Caco-2 (cell line): Measurements from ENCODE around the gene CGB7. TPM values are rescaled to one million over a fixed set of nuclear protein-coding genes. Genes with fewer than 3 reads are reported as not detected.

Experiments used
- BruUV-seq: library from RNA; stranded (reverse); fragments of 400-500 nt; replicated peaks from 2 replicates; lab custom pipeline; 2021; lab: Mats Ljungman, UMichigan
- CTCF ChIA-PET: fragments of 300-600 bp; sonication (Branson Sonifier 250); formaldehyde crosslinking; loops from one replicate; lab custom pipeline; 2022; ENCODE audit warnings: antibody characterized with exemption; lab: Charles Lee
- POLR2A ChIA-PET: fragments of 300-600 bp; sonication (Branson Sonifier 250); formaldehyde crosslinking; loops from one replicate; lab custom pipeline; 2022; ENCODE audit warnings: antibody characterized with exemption; lab: Charles Lee
- DNase-seq, 2 experiments: peaks; one replicate each; pipeline versions ENCODE4 v3.0.0 to v3.0.0-alpha.2; 2020 to 2022
- H3K27me3 ChIP-seq: replicated peaks from 2 replicates; pipeline ENCODE4 v1.6.0; 2011; ENCODE audit warnings: low read length; ENCODE audit not compliant: control insufficient read depth, insufficient read depth
- H3K36me3 ChIP-seq: 2 replicates; pipeline ENCODE4 v1.5.1; 2011; ENCODE audit warnings: low read length; ENCODE audit not compliant: control insufficient read depth, insufficient read depth
- H3K4me1 ChIP-seq: fragments of 250-450 bp; sonication (Bioruptor Pico); 2 replicates; pipeline ENCODE4 v1.5.1; 2020; ENCODE audit warnings: mild to moderate bottlenecking
- H3K4me3 ChIP-seq: 2 replicates; pipeline ENCODE4 v1.5.1; 2011; ENCODE audit warnings: low read depth, mild to moderate bottlenecking, control low read depth, low read length
- H3K9me3 ChIP-seq: fragments of 250-450 bp; sonication (Bioruptor Pico); 2 replicates; pipeline ENCODE4 v1.5.1; 2020; ENCODE audit warnings: mild to moderate bottlenecking, moderate library complexity
- H3K27ac Mint-ChIP-seq: one replicate; pipeline ENCODE4 v1.8.0; 2022; ENCODE audit warnings: mixed read lengths; ENCODE audit not compliant: unreplicated experiment
- H3K27me3 Mint-ChIP-seq: one replicate; pipeline ENCODE4 v1.8.0; 2022; ENCODE audit warnings: mixed read lengths; ENCODE audit not compliant: insufficient read depth, unreplicated experiment
- H3K36me3 Mint-ChIP-seq: one replicate; pipeline ENCODE4 v1.8.0; 2022; ENCODE audit warnings: mild to moderate bottlenecking, mixed read lengths; ENCODE audit not compliant: insufficient read depth, unreplicated experiment
- H3K4me1 Mint-ChIP-seq: one replicate; pipeline ENCODE4 v1.8.0; 2022; ENCODE audit warnings: low read depth, mixed read lengths; ENCODE audit not compliant: unreplicated experiment
- H3K4me3 Mint-ChIP-seq: one replicate; pipeline ENCODE4 v1.8.0; 2022; ENCODE audit warnings: mild to moderate bottlenecking, moderate library complexity, mixed read lengths; ENCODE audit not compliant: unreplicated experiment
- H3K9me3 Mint-ChIP-seq: one replicate; pipeline ENCODE4 v1.8.0; 2022; ENCODE audit warnings: mixed read lengths; ENCODE audit not compliant: unreplicated experiment
- CTCF ChIP-seq, 2 experiments: fragments of 200-600 bp in 1 of 2; IDR thresholded peaks; 1 replicate in 1 of 2; 2 replicates in 1 of 2; pipeline versions ENCODE4 v1.5.1 to v1.8.0; 2011 to 2022; ENCODE audit warnings: antibody characterized with exemption in 1 of 2, control low read depth in 1 of 2, inconsistent platforms in 1 of 2, low read depth in 1 of 2, low read length in 1 of 2, mild to moderate bottlenecking in 1 of 2, moderate library complexity in 1 of 2; ENCODE audit not compliant: insufficient read depth in 1 of 2, severe bottlenecking in 1 of 2, unreplicated experiment in 1 of 2
- intact Hi-C: fragments of 100-400 bp; cut with micrococcal nuclease; formaldehyde crosslinking; loops from one replicate; pipeline ENCODE4 v1.10.0; 2022; ENCODE audit not compliant: unreplicated experiment
- microRNA-seq: library from miRNA; unstranded; fragments of <30 nt; microRNA quantifications from one replicate; pipeline ENCODE4 v1.2.0, GENCODE V29; 2022
- total RNA-seq: library from RNA; stranded (reverse); gene quantifications from 2 replicates; pipeline ENCODE4 v1.2.3, GENCODE V29; 2022

Gene CGB7
- total RNA-seq, 1 experiment from 2014 or later, result 3.0 TPM

- Mint-ChIP-seq H3K36me3 (peaks cover 66% of the 10 kb centered on the region), H3K4me1 (no peaks in the 10 kb centered on the region)
- intact Hi-C loops, result no loop called here
Observed at GRCh38 chr19:49004964-49005614, 52.5 kb downstream of the CGB7 start.

More at GRCh38 chr19:49004964-49005614, 52.5 kb downstream of the CGB7 start:
- Mint-ChIP-seq H3K27me3 (no peaks in the 10 kb centered on the region), H3K9me3 (no peaks in the 10 kb centered on the region), H3K4me3 (no peak overlapping the region), H3K27ac (no peak overlapping the region)
- BruUV-seq, result no TSS peak
- ChIA-PET POLR2A (no interaction called here), CTCF (no interaction called here)
- TF ChIP-seq CTCF (IDR thresholded peaks at IDR 0.05; ENCODE audit: insufficient read depth in 1 of 2, low read depth in 1 of 2, low read length in 1 of 2, severe bottlenecking in 1 of 2, unreplicated experiment in 1 of 2), result no peak
- Histone ChIP-seq H3K4me1 (no peaks in the 10 kb centered on the region), H3K36me3 (peaks cover 1% of the 10 kb centered on the region; the same call in 1 of the 2 replicates), H3K9me3 (no peaks in the 10 kb centered on the region), H3K4me3 (no peak overlapping the region), H3K27me3 (no peaks in the 10 kb centered on the region)
- DNase-seq, result no peak

Small RNAs within 50 kb of the gene (microRNA-seq; reads per million reads assigned to microRNA genes)
- not detected for gene MIR6798

Other genes with a start within 250 kb of the CGB7 start
- gene BCAT2, start 246.7 kb downstream of the CGB7 start, total RNA-seq, result 106 and 109 TPM in 2 replicates
- 27.8 and 30.8 TPM in 2 replicates for gene HSD17B14, start 221.3 kb downstream of the CGB7 start, total RNA-seq
- gene PLEKHA4, start 189.1 kb downstream of the CGB7 start, total RNA-seq, result 3.9 and 5.6 TPM in 2 replicates
- 83.3 and 94.7 TPM in 2 replicates for gene PPP1R15A, start 185.3 kb downstream of the CGB7 start, total RNA-seq
- 0.61 and 1.1 TPM in 2 replicates for gene TULP2, start 159.0 kb downstream of the CGB7 start, total RNA-seq
- 140 and 142 TPM in 2 replicates for gene NUCB1, start 157.4 kb downstream of the CGB7 start, total RNA-seq
- 2.6 and 3.3 TPM in 2 replicates for gene DHDH, start 124.0 kb downstream of the CGB7 start, total RNA-seq
- gene BAX, start 102.9 kb downstream of the CGB7 start, total RNA-seq, result 107 and 110 TPM in 2 replicates
- gene FTL, start 92.4 kb downstream of the CGB7 start, total RNA-seq, result 2,542 and 2,963 TPM in 2 replicates
- gene GYS1, start 64.4 kb downstream of the CGB7 start, total RNA-seq, result 62.7 and 65.3 TPM in 2 replicates
- 165 and 172 TPM in 2 replicates for gene RUVBL2, start 63.9 kb downstream of the CGB7 start, total RNA-seq
- 0.68 TPM in 1 of 2 replicates, not detected in the other for gene LHB, start 40.7 kb downstream of the CGB7 start, total RNA-seq
- not detected in 2 replicates for gene CGB3, start 33.4 kb downstream of the CGB7 start, total RNA-seq
- not detected in 2 replicates for gene CGB2, start 25.9 kb downstream of the CGB7 start, total RNA-seq
- gene CGB1, start 20.9 kb downstream of the CGB7 start, total RNA-seq, result not detected in 2 replicates
- 0.49 TPM in 1 of 2 replicates, not detected in the other for gene CGB5, start 13.9 kb downstream of the CGB7 start, total RNA-seq
- not detected in 2 replicates for gene CGB8, start 8.6 kb downstream of the CGB7 start, total RNA-seq
- 9.1 and 10.2 TPM in 2 replicates for gene NTF4, start 7.1 kb upstream of the CGB7 start, total RNA-seq
- gene KCNA7, start 14.9 kb upstream of the CGB7 start, total RNA-seq, result 1.1 and 1.2 TPM in 2 replicates
- 251 and 259 TPM in 2 replicates for gene SNRNP70, start 27.7 kb upstream of the CGB7 start, total RNA-seq
- 11.8 and 12.7 TPM in 2 replicates for gene LIN7B, start 56.6 kb upstream of the CGB7 start, total RNA-seq
- gene C19orf73, start 61.4 kb upstream of the CGB7 start, total RNA-seq, result 1.7 and 2.1 TPM in 2 replicates
- gene PPFIA3, start 61.8 kb upstream of the CGB7 start, total RNA-seq, result 11.8 and 12.7 TPM in 2 replicates
- gene HRC, start 97.6 kb upstream of the CGB7 start, total RNA-seq, result not detected in 2 replicates
- 27.8 and 31.4 TPM in 2 replicates for gene TRPM4, start 100.0 kb upstream of the CGB7 start, total RNA-seq